ENCODE data around the gene TTLL13. TPM values are rescaled to one million over a fixed set of nuclear protein-coding genes. Genes with fewer than 3 reads are reported as not detected.

Gene TTLL13
- total RNA-seq, 4 donors from 2014 or later, result 0.32 to 0.42 TPM; not detected in 2

- intact Hi-C loops (cut with DNase I), result no loop called here
- no peak for DNase-seq (ENCODE audit: extremely low spot score)
- Histone ChIP-seq H3K4me3 (no peak overlapping the region), H3K9me3 (no peaks in the 10 kb centered on the region), H3K27me3 (no peaks in the 10 kb centered on the region), H3K36me3 (no peaks in the 10 kb centered on the region), H3K27ac (replicated peaks in 1 of 4) (no peak overlapping the region), H3K4me1 (no peaks in the 10 kb centered on the region)
- no peak for TF ChIP-seq POLR2AphosphoS5 (IDR thresholded peaks at IDR 0.05)
- TF ChIP-seq CTCF (IDR thresholded peaks at IDR 0.05), result no peak
- TF ChIP-seq POLR2A (IDR thresholded peaks at IDR 0.05; ENCODE audit: low read depth), result no peak
- TF ChIP-seq EP300 (IDR thresholded peaks at IDR 0.05), result no peak
- WGBS, result 89% methylated on average over 2 of the region's 2 CpGs
Observed at GRCh38 chr15:90307661-90308060, 58.3 kb downstream of the TTLL13 start.

GRCh38 chr15:90309020-90309419, 59.7 kb downstream of the TTLL13 start:
- Histone ChIP-seq H3K36me3 (no peaks in the 10 kb centered on the region), H3K27me3 (no peaks in the 10 kb centered on the region), H3K4me1 (no peaks in the 10 kb centered on the region), H3K4me3 (no peak overlapping the region), H3K9me3 (no peaks in the 10 kb centered on the region), H3K27ac (replicated peaks in 1 of 4) (no peak overlapping the region)
- TF ChIP-seq POLR2AphosphoS5 (IDR thresholded peaks at IDR 0.05), result no peak
- TF ChIP-seq POLR2A (IDR thresholded peaks at IDR 0.05; ENCODE audit: low read depth), result no peak
- no peak for TF ChIP-seq CTCF (IDR thresholded peaks at IDR 0.05)
- no peak for TF ChIP-seq EP300 (IDR thresholded peaks at IDR 0.05)
- 85% methylated on average over 4 of the region's 4 CpGs for WGBS
- intact Hi-C loops (cut with DNase I), result no loop called here
- peak; percentile 24 for DNase-seq (ENCODE audit: extremely low spot score)

Small RNAs within 50 kb of the gene (small RNA-seq; reads per million reads assigned to genes)
- gene AC091167.3 (0 reads per million in 3 donors), gene RN7SL736P (0 reads per million in 3 donors)

Other genes starting within 250 kb of the TTLL13 start
- gene ZNF710, start 248.2 kb upstream of the TTLL13 start, total RNA-seq, result 10 to 100 TPM in 2 of 4 donors, 1 to 10 TPM in 2; 6.6 to 13.8 (median 10.1) TPM
- 100 to 1,000 TPM; 119 to 228 (median 171) TPM for gene IDH2, start 147.1 kb upstream of the TTLL13 start, total RNA-seq
- 10 to 100 TPM; 30.7 to 68.3 (median 43.4) TPM for gene SEMA4B, start 48.2 kb upstream of the TTLL13 start, total RNA-seq
- 10 to 100 TPM; 27.2 to 49.0 (median 33.8) TPM for gene CIB1, start 15.6 kb upstream of the TTLL13 start, total RNA-seq
- gene GDPGP1, start 15.3 kb upstream of the TTLL13 start, total RNA-seq, result 1 to 10 TPM; 3.8 to 7.4 (median 5.3) TPM
- 100 to 1,000 TPM; 140 to 166 (median 154) TPM for gene NGRN, start 16.1 kb downstream of the TTLL13 start, total RNA-seq
- gene ZNF774, start 102.7 kb downstream of the TTLL13 start, total RNA-seq, result 1 to 10 TPM; 1.5 to 2.3 (median 1.7) TPM
- gene IQGAP1, start 138.7 kb downstream of the TTLL13 start, total RNA-seq, result 100 to 1,000 TPM; 212 to 293 (median 251) TPM

Data from esophagus muscularis mucosa (tissue), 4 donors.